Transverse colon (tissue), 4 donors: ENCODE data around the gene N4BP2L1. TPM values are rescaled to one million over a fixed set of nuclear protein-coding genes. Genes with fewer than 3 reads are reported as not detected.

Source experiments
- DNase-seq: peaks from one replicate; pipeline ENCODE4 v3.0.0-alpha.2; 2019
- H3K27ac ChIP-seq, 4 donors: fragments of 200-600 bp; sonication (generic); 2 replicates each; pipeline ENCODE4 v1.5.1; 2016 to 2018; ENCODE audit warnings: inconsistent platforms in 4 of 4
- H3K27me3 ChIP-seq: fragments of 200-600 bp; sonication (generic); 2 replicates; pipeline ENCODE4 v1.5.1; 2017; ENCODE audit warnings: inconsistent platforms
- H3K36me3 ChIP-seq, 4 donors: fragments of 200-600 bp; sonication (generic); 2 replicates each; pipeline ENCODE4 v1.5.1; 2017 to 2019; ENCODE audit warnings: inconsistent platforms in 4 of 4
- H3K4me1 ChIP-seq, 4 donors: fragments of 200-600 bp; sonication (generic); 2 replicates each; pipeline ENCODE4 v1.5.1; 2017 to 2020; ENCODE audit warnings: inconsistent platforms in 4 of 4
- H3K4me3 ChIP-seq, 4 donors: fragments of 200-600 bp; sonication (generic); 1 replicate in 1 of 4; 2 replicates in 3 of 4; pipeline versions ENCODE4 v1.5.1 to v1.6.1; 2017 to 2019; ENCODE audit warnings: inconsistent platforms in 4 of 4
- H3K9me3 ChIP-seq, 2 donors: fragments of 200-600 bp; sonication (generic); 2 replicates each; pipeline ENCODE4 v1.5.1; 2017 to 2019; ENCODE audit warnings: inconsistent platforms in 2 of 2
- CTCF ChIP-seq, 5 experiments: fragments of 200-600 bp in 3 of 5; fragments of 450-650 bp in 2 of 5; sonication (generic) in 3 of 5; IDR thresholded peaks; 1 replicate in 2 of 5; 2 replicates in 3 of 5; pipeline ENCODE4 v1.5.1; 2016 to 2017; ENCODE audit warnings: antibody characterized with exemption in 5 of 5, inconsistent platforms in 3 of 5, mild to moderate bottlenecking in 2 of 5, moderate library complexity in 1 of 5
- EP300 ChIP-seq: sonication (generic); formaldehyde crosslinking; IDR thresholded peaks from one replicate; pipeline ENCODE4 v1.6.1; 2017; ENCODE audit warnings: antibody characterized with exemption, low read depth
- POLR2A ChIP-seq: fragments of 450-650 bp; IDR thresholded peaks from one replicate; pipeline ENCODE4 v1.6.1; 2016; ENCODE audit warnings: antibody characterized with exemption, mild to moderate bottlenecking, moderate library complexity
- POLR2AphosphoS5 ChIP-seq, 3 donors: sonication (generic); formaldehyde crosslinking; IDR thresholded peaks; one replicate each; pipeline ENCODE4 v1.6.1; 2016; ENCODE audit warnings: antibody characterized with exemption in 3 of 3
- WGBS, 2 donors: methylation state at CpG; one replicate each; pipeline ENCODE4 v1.1.5; 2018; ENCODE audit warnings: low coverage in 1 of 2; 5-methylcytosine and 5-hydroxymethylcytosine counted together
- in situ Hi-C, 4 donors: fragments of 200-750 bp; cut with MboI; loops; one replicate each; pipeline versions ENCODE4 v1.15.0 to v1.15.1; 2017; ENCODE audit warnings: low sequenced_read_pairs in 3 of 4, low pct_ligation_motif_present in 1 of 4, low pct_unique_long_range_greater_than_20kb in 1 of 4
- intact Hi-C: fragments of 100-400 bp; cut with DNase I; formaldehyde crosslinking; loops from one replicate; pipeline ENCODE4 v1.15.1; 2023; ENCODE audit warnings: low total_unique reads
- total RNA-seq, 4 donors: library from RNA; depleted of rRNA; stranded (reverse); fragments of >200 nt; gene quantifications; one replicate each; pipeline ENCODE4 v1.1.0, GENCODE V29; 2016

The N4BP2L1 gene
- total RNA-seq, 4 donors from 2014 or later = 1.5 to 25.1 (median 8.9) TPM

GRCh38 chr13:32445461-32445860 lies 17.5 kb upstream of the N4BP2L1 start:
- in situ Hi-C loops = no loop called here
- intact Hi-C loops = loop anchor here (5.0 kb wide), 1 partner anchor 1287 kb away; no protein-coding TSS in a partner anchor
- no peaks in the 10 kb centered on the region for H3K27me3 ChIP-seq

GRCh38 chr13:32443111-32443510 lies 15.2 kb upstream of the N4BP2L1 start:
- no peak overlapping the region for H3K27ac ChIP-seq
- peak in 3 of 5 experiments; percentile 24 to 35 (median 27) for TF ChIP-seq CTCF (IDR thresholded peaks at IDR 0.05)
- TF ChIP-seq POLR2AphosphoS5 (IDR thresholded peaks at IDR 0.05) = no peak
- H3K27me3 ChIP-seq = no peaks in the 10 kb centered on the region
- H3K36me3 ChIP-seq = peaks cover 0 to 2% (median 0%) of the 10 kb centered on the region in 4 donors
- no peaks in the 10 kb centered on the region for H3K9me3 ChIP-seq
- in situ Hi-C loops (no loop called here), intact Hi-C loops (no loop called here)
- WGBS, 2 donors = 15 to 27% methylated on average over 2 of the region's 2 CpGs
- no peak overlapping the region for H3K4me3 ChIP-seq
- peaks cover 0 to 3% (median 0%) of the 10 kb centered on the region in 4 donors for H3K4me1 ChIP-seq
- DNase-seq = peak; percentile 35

More at GRCh38 chr13:32445461-32445860, 17.5 kb upstream of the N4BP2L1 start:
- TF ChIP-seq POLR2AphosphoS5 (IDR thresholded peaks at IDR 0.05) = no peak
- TF ChIP-seq EP300 = no peak
- no peak for TF ChIP-seq POLR2A
- 86 to 95% methylated on average over 2 of the region's 2 CpGs for WGBS, 2 donors
- DNase-seq = no peak
- Histone ChIP-seq H3K4me3 (no peak overlapping the region), H3K9me3 (no peaks in the 10 kb centered on the region), H3K27ac (no peak overlapping the region), H3K4me1 (peaks cover 0 to 3% (median 0%) of the 10 kb centered on the region in 4 donors), H3K36me3 (no peaks in the 10 kb centered on the region)

DNA sequence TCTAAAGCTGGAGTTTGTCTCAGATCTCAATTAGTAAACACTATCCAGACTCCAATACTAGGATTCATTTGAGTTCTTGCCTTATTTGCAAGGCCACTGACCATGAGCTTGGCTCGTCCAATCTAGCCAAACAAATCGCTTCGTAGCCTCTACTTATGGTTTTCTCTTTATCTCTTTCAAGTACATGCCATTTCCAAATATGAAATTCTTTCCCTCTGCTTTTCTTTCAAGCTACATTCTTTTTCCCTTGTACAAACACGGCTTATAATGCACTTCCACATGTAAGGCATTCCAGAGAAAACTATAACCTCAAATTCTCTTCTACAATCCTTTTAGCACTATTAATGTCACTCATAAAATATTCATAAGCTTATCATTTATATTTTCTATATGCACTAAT lies 10.9 kb upstream of the N4BP2L1 start:
- no peak for DNase-seq
- in situ Hi-C loops = no loop called here

GRCh38 chr13:32432856-32433255 lies 4.9 kb upstream of the N4BP2L1 start:
- no peaks in the 10 kb centered on the region for H3K9me3 ChIP-seq
- H3K4me1 ChIP-seq = peaks cover 0 to 15% (median 3%) of the 10 kb centered on the region in 4 donors
- H3K27ac ChIP-seq = no peak overlapping the region
- no peaks in the 10 kb centered on the region for H3K36me3 ChIP-seq
- in situ Hi-C loops = no loop called here
- DNase-seq = no peak
- intact Hi-C loops = no loop called here
- 79 to 89% methylated on average over 2 to 3 of the region's 3 CpGs for WGBS, 2 donors
- TF ChIP-seq POLR2A = no peak
- no peak for TF ChIP-seq POLR2AphosphoS5 (IDR thresholded peaks at IDR 0.05)
- TF ChIP-seq EP300 = no peak
- TF ChIP-seq CTCF (IDR thresholded peaks at IDR 0.05) = no peak
- no peaks in the 10 kb centered on the region for H3K27me3 ChIP-seq
- H3K4me3 ChIP-seq = no peak overlapping the region

More for the DNA sequence above, 10.9 kb upstream of the N4BP2L1 start:
- TF ChIP-seq CTCF (IDR thresholded peaks at IDR 0.05) = no peak
- no peak for TF ChIP-seq POLR2A
- TF ChIP-seq EP300 = no peak
- no peak for TF ChIP-seq POLR2AphosphoS5 (IDR thresholded peaks at IDR 0.05)
- 95 to 100% methylated on average over 4 of the region's 4 CpGs for WGBS, 2 donors
- H3K9me3 ChIP-seq = no peaks in the 10 kb centered on the region
- H3K4me1 ChIP-seq = peaks cover 0 to 3% (median 0%) of the 10 kb centered on the region in 4 donors
- H3K27ac ChIP-seq = no peak overlapping the region
- no peaks in the 10 kb centered on the region for H3K27me3 ChIP-seq
- peaks cover 0 to 5% (median 0%) of the 10 kb centered on the region in 4 donors for H3K36me3 ChIP-seq
- H3K4me3 ChIP-seq = no peak overlapping the region
- intact Hi-C loops = no loop called here

DNA sequence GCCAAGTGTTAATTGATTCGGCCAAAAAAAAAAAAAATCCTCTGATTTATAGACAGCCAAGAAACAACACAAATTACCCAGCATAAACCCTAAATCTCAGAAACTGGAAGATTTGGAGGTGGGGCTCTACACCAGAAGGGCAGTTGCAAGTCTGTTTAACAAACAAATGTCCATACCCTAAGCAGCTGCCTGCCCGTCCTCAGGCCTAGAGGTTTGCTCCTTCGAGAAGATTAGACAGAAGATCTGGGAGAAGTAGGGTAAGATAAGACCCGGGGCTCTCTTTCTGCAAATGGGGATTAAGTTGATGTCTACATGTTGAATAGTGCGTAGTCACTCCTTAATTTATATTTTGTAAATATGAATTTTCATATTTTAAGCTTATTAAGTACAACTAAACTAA lies 3.4 kb upstream of the N4BP2L1 start:
- Histone ChIP-seq H3K4me3 (no peak overlapping the region), H3K9me3 (no peaks in the 10 kb centered on the region), H3K4me1 (peaks cover 0 to 20% (median 5%) of the 10 kb centered on the region in 4 donors), H3K27ac (no peak overlapping the region), H3K27me3 (no peaks in the 10 kb centered on the region), H3K36me3 (no peaks in the 10 kb centered on the region)
- DNase-seq = no peak
- intact Hi-C loops = no loop called here
- WGBS, 2 donors = 90 to 91% methylated on average over 5 of the region's 5 CpGs
- no peak for TF ChIP-seq CTCF (IDR thresholded peaks at IDR 0.05)
- no peak for TF ChIP-seq POLR2AphosphoS5 (IDR thresholded peaks at IDR 0.05)
- no peak for TF ChIP-seq EP300
- TF ChIP-seq POLR2A = no peak
- in situ Hi-C loops = no loop called here
